ENCODE data around the gene RNF39. TPM values are rescaled to one million over a fixed set of nuclear protein-coding genes. Genes with fewer than 3 reads are reported as not detected.

The RNF39 gene
- total RNA-seq, 2 donors from 2014 or later, result 0.26 to 1.1 TPM

GRCh38 chr6:30103872-30104179, 28.3 kb upstream of the RNF39 start:
- H3K27me3 ChIP-seq, result no peaks in the 10 kb centered on the region
- H3K4me1 ChIP-seq, result peaks cover 0 to 34% of the 10 kb centered on the region in 2 donors
- H3K9me3 ChIP-seq, result no peaks in the 10 kb centered on the region
- DNase-seq (ENCODE audit: low spot score), result no peak
- no peak for TF ChIP-seq CTCF (IDR thresholded peaks at IDR 0.05)
- no peak overlapping the region for H3K27ac ChIP-seq
- peak overlapping the region in 1 of 2 donors; percentile 55 for H3K4me3 ChIP-seq
- H3K36me3 ChIP-seq, result no peaks in the 10 kb centered on the region

GRCh38 chr6:30102970-30103871, 27.7 kb upstream of the RNF39 start:
- peak; percentile 72 to 93 for TF ChIP-seq CTCF (IDR thresholded peaks at IDR 0.05)
- no peaks in the 10 kb centered on the region for H3K9me3 ChIP-seq
- peak; percentile 93 for DNase-seq (ENCODE audit: low spot score)
- peaks cover 0 to 34% of the 10 kb centered on the region in 2 donors for H3K4me1 ChIP-seq
- no peaks in the 10 kb centered on the region for H3K27me3 ChIP-seq
- H3K27ac ChIP-seq, result peak overlapping the region; percentile 61 to 68
- H3K4me3 ChIP-seq, result peak overlapping the region; percentile 31 to 55
- no peaks in the 10 kb centered on the region for H3K36me3 ChIP-seq

GRCh38 chr6:30102414-30102969, 26.9 kb upstream of the RNF39 start:
- H3K9me3 ChIP-seq, result no peaks in the 10 kb centered on the region
- H3K36me3 ChIP-seq, result no peaks in the 10 kb centered on the region
- peak; percentile 74 for DNase-seq (ENCODE audit: low spot score)
- no peak for TF ChIP-seq CTCF (IDR thresholded peaks at IDR 0.05)
- H3K4me1 ChIP-seq, result peaks cover 0 to 34% of the 10 kb centered on the region in 2 donors
- H3K27ac ChIP-seq, result peak overlapping the region; percentile 61 to 68
- peak overlapping the region; percentile 24 to 55 for H3K4me3 ChIP-seq
- H3K27me3 ChIP-seq, result no peaks in the 10 kb centered on the region

- DNase-seq (ENCODE audit: low spot score), result peak; percentile 79
- Histone ChIP-seq H3K36me3 (no peaks in the 10 kb centered on the region), H3K9me3 (no peaks in the 10 kb centered on the region), H3K27ac (peak overlapping the region; percentile 61 to 68), H3K4me3 (peak overlapping the region; percentile 24 to 55), H3K4me1 (peaks cover 0 to 34% of the 10 kb centered on the region in 2 donors), H3K27me3 (no peaks in the 10 kb centered on the region)
- peak in 1 of 2 donors; percentile 44 for TF ChIP-seq CTCF (IDR thresholded peaks at IDR 0.05)
Observed at GRCh38 chr6:30101444-30102413, 26.2 kb upstream of the RNF39 start.

- Histone ChIP-seq H3K36me3 (no peaks in the 10 kb centered on the region), H3K9me3 (no peaks in the 10 kb centered on the region), H3K27me3 (no peaks in the 10 kb centered on the region), H3K27ac (no peak overlapping the region), H3K4me3 (peak overlapping the region in 1 of 2 donors; percentile 55), H3K4me1 (peaks cover 0 to 34% of the 10 kb centered on the region in 2 donors)
- peak in 1 of 2 donors; percentile 27 for TF ChIP-seq CTCF (IDR thresholded peaks at IDR 0.05)
- no peak for DNase-seq (ENCODE audit: low spot score)
Observed at GRCh38 chr6:30100585-30101443, 25.2 kb upstream of the RNF39 start.

All from right atrium auricular region (tissue), 2 donors.